GM21529 (cell line): ENCODE results near the gene UQCC2.

Experiments
- ATAC-seq: cut with Tn5 transposase; IDR thresholded peaks from one replicate; pipeline ENCODE4 v1.9.1; 2021; ENCODE audit not compliant: unreplicated experiment

The UQCC2 gene

GRCh38 chr6:33692078-33692759 lies 19.3 kb downstream of the UQCC2 start:
- ATAC-seq: no peak

GRCh38 chr6:33691456-33692077 lies 19.9 kb downstream of the UQCC2 start:
- ATAC-seq: no peak

GRCh38 chr6:33690766-33691165 lies 20.7 kb downstream of the UQCC2 start:
- ATAC-seq: no peak

GRCh38 chr6:33689879-33690278 lies 21.6 kb downstream of the UQCC2 start:
- ATAC-seq: no peak

- no peak for ATAC-seq
Observed at GRCh38 chr6:33689148-33689494, 22.4 kb downstream of the UQCC2 start.

GRCh38 chr6:33688451-33689147 lies 22.9 kb downstream of the UQCC2 start:
- no peak for ATAC-seq

GRCh38 chr6:33688006-33688405 lies 23.5 kb downstream of the UQCC2 start:
- no peak for ATAC-seq

GRCh38 chr6:33686981-33687975 lies 24.2 kb downstream of the UQCC2 start:
- no peak for ATAC-seq

- ATAC-seq: no peak
Observed at GRCh38 chr6:33686225-33686924, 25.1 kb downstream of the UQCC2 start.

GRCh38 chr6:33685411-33686224 lies 25.9 kb downstream of the UQCC2 start:
- ATAC-seq: no peak

GRCh38 chr6:33684983-33685382 lies 26.5 kb downstream of the UQCC2 start:
- ATAC-seq: no peak

- ATAC-seq: no peak
Observed at GRCh38 chr6:33684428-33684896, 27.0 kb downstream of the UQCC2 start.

GRCh38 chr6:33683576-33684427 lies 27.7 kb downstream of the UQCC2 start:
- ATAC-seq: no peak

GRCh38 chr6:33683051-33683571 lies 28.4 kb downstream of the UQCC2 start:
- no peak for ATAC-seq

GRCh38 chr6:33682341-33682740 lies 29.2 kb downstream of the UQCC2 start:
- ATAC-seq: no peak

- ATAC-seq: no peak
Observed at GRCh38 chr6:33679761-33680160, 31.7 kb downstream of the UQCC2 start.

GRCh38 chr6:33678932-33679490 lies 32.5 kb downstream of the UQCC2 start:
- no peak for ATAC-seq
